Adrenal gland (tissue), 12 donors: ENCODE measurements around the gene NAP1L4. TPM values are rescaled to one million over a fixed set of nuclear protein-coding genes. Genes with fewer than 3 reads are reported as not detected.
A peak's percentile ranks its signal among the peaks of the same experiment; 100 is the strongest.

ENCODE experiments used
- DNase-seq, 7 donors: peaks; one replicate each; pipeline ENCODE4 v3.0.0-alpha.2; 2019 to 2020
- H3K27ac ChIP-seq, 5 donors: fragments of 200-600 bp; sonication (generic) in 4 of 5; 1 replicate in 3 of 5; 2 replicates in 2 of 5; pipeline versions ENCODE4 v1.5.1 to v1.8.0; 2016 to 2020; ENCODE audit warnings: mild to moderate bottlenecking in 1 of 5
- H3K27me3 ChIP-seq: fragments of 200-600 bp; 2 replicates; pipeline ENCODE4 v1.8.0; 2021
- H3K36me3 ChIP-seq, 2 donors: fragments of 200-600 bp; replicated peaks in 1 of 2; 1 replicate in 1 of 2; 2 replicates in 1 of 2; pipeline versions ENCODE4 v1.5.1 to v1.8.0; 2018 to 2022
- H3K4me1 ChIP-seq, 2 donors: fragments of 200-600 bp; replicated peaks in 1 of 2; 1 replicate in 1 of 2; 2 replicates in 1 of 2; pipeline versions ENCODE4 v1.5.1 to v1.8.0; 2018 to 2021
- H3K4me3 ChIP-seq, 4 donors: fragments of 200-600 bp; sonication (generic) in 3 of 4; one replicate each; pipeline ENCODE4 v1.5.1; 2016 to 2018
- H3K9me3 ChIP-seq, 3 donors: fragments of 200-600 bp; sonication (generic) in 1 of 3; replicated peaks in 1 of 3; 1 replicate in 2 of 3; 2 replicates in 1 of 3; pipeline versions ENCODE4 v1.5.1 to v1.8.0; 2016 to 2021
- CTCF ChIP-seq, 6 experiments: fragments of 450-650 bp in 4 of 6; fragments of 200-600 bp in 2 of 6; sonication (generic) in 1 of 6; IDR thresholded peaks; 1 replicate in 5 of 6; 2 replicates in 1 of 6; pipeline versions ENCODE4 v1.5.1 to v1.8.0; 2016 to 2021; ENCODE audit warnings: antibody characterized with exemption in 6 of 6, mild to moderate bottlenecking in 2 of 6, moderate library complexity in 1 of 6
- POLR2A ChIP-seq, 2 donors: fragments of 450-650 bp; IDR thresholded peaks; one replicate each; pipeline ENCODE4 v1.6.1; 2017; ENCODE audit warnings: antibody characterized with exemption in 2 of 2, mild to moderate bottlenecking in 2 of 2, moderate library complexity in 1 of 2
- WGBS, 4 donors: extraction: QIAGEN DNeasy Blood & Tissue Kit in 2 of 4; methylation state at CpG; one replicate each; pipeline versions ENCODE4 v1.1.5 to v1.1.7; 2013 to 2017; 5-methylcytosine and 5-hydroxymethylcytosine counted together
- intact Hi-C, 2 donors: fragments of 100-400 bp; cut with DNase I; formaldehyde crosslinking; loops; one replicate each; pipeline versions ENCODE4 v1.14.1 to v1.15.0; 2022 to 2023
- polyA plus RNA-seq, 3 donors: library from polyadenylated mRNA; stranded (reverse); fragments of 200-250 nt in 2 of 3; fragments of 350-450 nt in 1 of 3; fragmentation: Illumina TruSeq in 1 of 3; extraction: RNeasy Lipid Tissue Mini Kit (QIAGEN cat#74804) in 1 of 3; gene quantifications; one replicate each; pipeline ENCODE4 v1.2.3, GENCODE V29; 2013 to 2014
- total RNA-seq, 9 donors: library from RNA; depleted of rRNA in 4 of 9; stranded (reverse); fragments of >200 nt in 4 of 9; fragments of 120-200 nt in 1 of 9; fragmentation: NEBNext Ultra II Directional in 1 of 9; extraction: Animal tissue kit (Norgen Biotek cat#: 25700) in 1 of 9; gene quantifications; one replicate each; pipeline versions ENCODE4 v1.1.0 to v1.2.4, GENCODE V29; 2013 to 2023
- donor health status: healthy with polysubstance abuse.
- donor health status: Bipolar disorder and iron deficiency.
- donor health status: DM: yes; HTN: yes; CAD: no.
- donor health status: DM: no; HTN: no; CAD: no.
- donor health status: DM: no; HTN: no; CAD: no.
- donor health status: DM: yes; HTN: yes; CAD: no.

Gene NAP1L4
- total and polyA plus RNA-seq, 12 donors: 39.7 to 128 (median 79.9) TPM

- TF ChIP-seq POLR2A (IDR thresholded peaks at IDR 0.05) (no peak), CTCF (IDR thresholded peaks at IDR 0.05) (peak in 5 of 6 experiments; percentile 26 to 37 (median 37))
- peak in 1 of 7 donors; percentile 32 for DNase-seq
- WGBS, 4 donors: 57 to 69% (median 63%) methylated on average over 4 of the region's 4 CpGs
- Histone ChIP-seq H3K4me1 (peaks cover 0 to 6% of the 10 kb centered on the region in 2 donors), H3K27me3 (no peaks in the 10 kb centered on the region), H3K27ac (no peak overlapping the region), H3K9me3 (no peaks in the 10 kb centered on the region), H3K4me3 (no peak overlapping the region), H3K36me3 (peaks cover 0 to 57% of the 10 kb centered on the region in 2 donors)
- intact Hi-C loops: no loop called here
Measured at GRCh38 chr11:3021125-3021524, 29.0 kb upstream of the NAP1L4 start.

GRCh38 chr11:3020011-3020410 is 27.9 kb upstream of the NAP1L4 start:
- TF ChIP-seq POLR2A (IDR thresholded peaks at IDR 0.05) (no peak), CTCF (IDR thresholded peaks at IDR 0.05) (no peak)
- Histone ChIP-seq H3K36me3 (peaks cover 0 to 59% of the 10 kb centered on the region in 2 donors), H3K27me3 (no peaks in the 10 kb centered on the region), H3K4me3 (no peak overlapping the region), H3K27ac (no peak overlapping the region), H3K9me3 (no peaks in the 10 kb centered on the region), H3K4me1 (peaks cover 0 to 6% of the 10 kb centered on the region in 2 donors)
- DNase-seq: no peak
- intact Hi-C loops: no loop called here
- 82 to 91% (median 90%) methylated on average over 9 to 12 of the region's 12 CpGs for WGBS, 4 donors

- Histone ChIP-seq H3K27me3 (no peaks in the 10 kb centered on the region), H3K36me3 (peaks cover 0 to 66% of the 10 kb centered on the region in 2 donors), H3K27ac (no peak overlapping the region), H3K4me3 (no peak overlapping the region), H3K9me3 (no peaks in the 10 kb centered on the region), H3K4me1 (peaks cover 0 to 6% of the 10 kb centered on the region in 2 donors)
- TF ChIP-seq CTCF (IDR thresholded peaks at IDR 0.05) (no peak), POLR2A (IDR thresholded peaks at IDR 0.05) (no peak)
- 66 to 83% (median 79%) methylated on average over 4 to 5 of the region's 5 CpGs for WGBS, 4 donors
- intact Hi-C loops: no loop called here
- DNase-seq: no peak
Measured at GRCh38 chr11:3018596-3018995, 26.5 kb upstream of the NAP1L4 start.

- WGBS, 4 donors: 94 to 96% (median 95%) methylated on average over 6 to 11 of the region's 11 CpGs
- H3K27ac ChIP-seq: no peak overlapping the region
- H3K4me1 ChIP-seq: no peaks in the 10 kb centered on the region
- intact Hi-C loops: no loop called here
- TF ChIP-seq POLR2A (IDR thresholded peaks at IDR 0.05) (no peak), CTCF (IDR thresholded peaks at IDR 0.05) (no peak)
- H3K4me3 ChIP-seq: no peak overlapping the region
- H3K9me3 ChIP-seq: no peaks in the 10 kb centered on the region
- no peak for DNase-seq
- peaks cover 0 to 77% of the 10 kb centered on the region in 2 donors for H3K36me3 ChIP-seq
- H3K27me3 ChIP-seq: no peaks in the 10 kb centered on the region
Measured at GRCh38 chr11:3016861-3017260, 24.7 kb upstream of the NAP1L4 start.
